Measurements from ENCODE around the gene SND1.

Gene SND1

GRCh38 chr7:127798769-127799372 is 146.9 kb downstream of the SND1 start:
- no peaks in the 10 kb centered on the region for H3K36me3 ChIP-seq (ENCODE audit: insufficient read depth, low read length)
- H2AFZ ChIP-seq (ENCODE audit: low read depth, low read length), result no peak overlapping the region
- no peaks in the 10 kb centered on the region for H3K4me1 ChIP-seq (ENCODE audit: insufficient read depth, low read length)
- no peaks in the 10 kb centered on the region for H3K27me3 ChIP-seq (ENCODE audit: insufficient read depth, low read length)
- H3K9me3 ChIP-seq (ENCODE audit: low read length), result no peaks in the 10 kb centered on the region
- no peak overlapping the region for H3K4me3 ChIP-seq (ENCODE audit: low read length)

GRCh38 chr7:127799535-127800305 is 147.7 kb downstream of the SND1 start:
- Histone ChIP-seq H3K4me3 (ENCODE audit: low read length) (no peak overlapping the region), H3K36me3 (ENCODE audit: insufficient read depth, low read length) (no peaks in the 10 kb centered on the region), H3K4me1 (ENCODE audit: insufficient read depth, low read length) (no peaks in the 10 kb centered on the region)

GRCh38 chr7:127802845-127803244 is 150.9 kb downstream of the SND1 start:
- no peaks in the 10 kb centered on the region for H3K27me3 ChIP-seq (ENCODE audit: insufficient read depth, low read length)
- no peak overlapping the region for H3K4me3 ChIP-seq (ENCODE audit: low read length)
- no peak overlapping the region for H2AFZ ChIP-seq (ENCODE audit: low read depth, low read length)
- no peaks in the 10 kb centered on the region for H3K36me3 ChIP-seq (ENCODE audit: insufficient read depth, low read length)
- no peaks in the 10 kb centered on the region for H3K9me3 ChIP-seq (ENCODE audit: low read length)
- H3K4me1 ChIP-seq (ENCODE audit: insufficient read depth, low read length), result no peaks in the 10 kb centered on the region

More at GRCh38 chr7:127799535-127800305, 147.7 kb downstream of the SND1 start:
- Histone ChIP-seq H2AFZ (ENCODE audit: low read depth, low read length) (no peak overlapping the region), H3K27me3 (ENCODE audit: insufficient read depth, low read length) (no peaks in the 10 kb centered on the region), H3K9me3 (ENCODE audit: low read length) (no peaks in the 10 kb centered on the region)

- no peaks in the 10 kb centered on the region for H3K9me3 ChIP-seq (ENCODE audit: low read length)
- H2AFZ ChIP-seq (ENCODE audit: low read depth, low read length), result no peak overlapping the region
- no peaks in the 10 kb centered on the region for H3K27me3 ChIP-seq (ENCODE audit: insufficient read depth, low read length)
- peaks cover under 1% of the 10 kb centered on the region for H3K4me1 ChIP-seq (ENCODE audit: insufficient read depth, low read length)
- peaks cover 1% of the 10 kb centered on the region for H3K36me3 ChIP-seq (ENCODE audit: insufficient read depth, low read length)
- H3K4me3 ChIP-seq (ENCODE audit: low read length), result no peak overlapping the region
These were observed 151.6 kb downstream of the SND1 start for GRCh38 chr7:127803626-127804025.

- Histone ChIP-seq H3K9me3 (ENCODE audit: low read length) (no peaks in the 10 kb centered on the region), H2AFZ (ENCODE audit: low read depth, low read length) (no peak overlapping the region), H3K36me3 (ENCODE audit: insufficient read depth, low read length) (peaks cover 4% of the 10 kb centered on the region), H3K4me3 (ENCODE audit: low read length) (no peak overlapping the region), H3K27me3 (ENCODE audit: insufficient read depth, low read length) (no peaks in the 10 kb centered on the region), H3K4me1 (ENCODE audit: insufficient read depth, low read length) (peaks cover 8% of the 10 kb centered on the region)
These were observed 155.3 kb downstream of the SND1 start for GRCh38 chr7:127807340-127807739.

GRCh38 chr7:127807829-127808228 is 155.8 kb downstream of the SND1 start:
- H3K9me3 ChIP-seq (ENCODE audit: low read length), result no peaks in the 10 kb centered on the region
- H3K27me3 ChIP-seq (ENCODE audit: insufficient read depth, low read length), result no peaks in the 10 kb centered on the region
- H3K4me3 ChIP-seq (ENCODE audit: low read length), result no peak overlapping the region
- no peak overlapping the region for H2AFZ ChIP-seq (ENCODE audit: low read depth, low read length)
- peaks cover 4% of the 10 kb centered on the region for H3K36me3 ChIP-seq (ENCODE audit: insufficient read depth, low read length)
- H3K4me1 ChIP-seq (ENCODE audit: insufficient read depth, low read length), result peaks cover 8% of the 10 kb centered on the region

- Histone ChIP-seq H3K36me3 (ENCODE audit: insufficient read depth, low read length) (peaks cover 4% of the 10 kb centered on the region), H2AFZ (ENCODE audit: low read depth, low read length) (no peak overlapping the region), H3K4me3 (ENCODE audit: low read length) (no peak overlapping the region)
These were observed 157.3 kb downstream of the SND1 start for GRCh38 chr7:127809261-127809702.

GRCh38 chr7:127810113-127810512 is 158.1 kb downstream of the SND1 start:
- no peaks in the 10 kb centered on the region for H3K27me3 ChIP-seq (ENCODE audit: insufficient read depth, low read length)
- H2AFZ ChIP-seq (ENCODE audit: low read depth, low read length), result no peak overlapping the region
- no peaks in the 10 kb centered on the region for H3K9me3 ChIP-seq (ENCODE audit: low read length)
- H3K4me1 ChIP-seq (ENCODE audit: insufficient read depth, low read length), result peaks cover 8% of the 10 kb centered on the region
- peaks cover 4% of the 10 kb centered on the region for H3K36me3 ChIP-seq (ENCODE audit: insufficient read depth, low read length)
- H3K4me3 ChIP-seq (ENCODE audit: low read length), result no peak overlapping the region

More at GRCh38 chr7:127809261-127809702, 157.3 kb downstream of the SND1 start:
- Histone ChIP-seq H3K9me3 (ENCODE audit: low read length) (no peaks in the 10 kb centered on the region), H3K27me3 (ENCODE audit: insufficient read depth, low read length) (no peaks in the 10 kb centered on the region), H3K4me1 (ENCODE audit: insufficient read depth, low read length) (peaks cover 8% of the 10 kb centered on the region)

GRCh38 chr7:127810696-127811660 is 159.0 kb downstream of the SND1 start:
- peaks cover 8% of the 10 kb centered on the region for H3K4me1 ChIP-seq (ENCODE audit: insufficient read depth, low read length)
- no peak overlapping the region for H2AFZ ChIP-seq (ENCODE audit: low read depth, low read length)
- no peaks in the 10 kb centered on the region for H3K9me3 ChIP-seq (ENCODE audit: low read length)
- H3K27me3 ChIP-seq (ENCODE audit: insufficient read depth, low read length), result no peaks in the 10 kb centered on the region
- H3K36me3 ChIP-seq (ENCODE audit: insufficient read depth, low read length), result peaks cover 4% of the 10 kb centered on the region
- no peak overlapping the region for H3K4me3 ChIP-seq (ENCODE audit: low read length)

GRCh38 chr7:127812540-127812939 is 160.5 kb downstream of the SND1 start:
- no peak overlapping the region for H3K4me3 ChIP-seq (ENCODE audit: low read length)
- H3K9me3 ChIP-seq (ENCODE audit: low read length), result no peaks in the 10 kb centered on the region
- H3K36me3 ChIP-seq (ENCODE audit: insufficient read depth, low read length), result peaks cover 4% of the 10 kb centered on the region
- no peaks in the 10 kb centered on the region for H3K27me3 ChIP-seq (ENCODE audit: insufficient read depth, low read length)
- no peak overlapping the region for H2AFZ ChIP-seq (ENCODE audit: low read depth, low read length)
- peaks cover 8% of the 10 kb centered on the region for H3K4me1 ChIP-seq (ENCODE audit: insufficient read depth, low read length)

GRCh38 chr7:127813991-127814541 is 162.1 kb downstream of the SND1 start:
- H3K4me3 ChIP-seq (ENCODE audit: low read length), result no peak overlapping the region

GRCh38 chr7:127815631-127816145 is 163.7 kb downstream of the SND1 start:
- Histone ChIP-seq H3K27me3 (ENCODE audit: insufficient read depth, low read length) (no peaks in the 10 kb centered on the region), H3K4me1 (ENCODE audit: insufficient read depth, low read length) (peaks cover 8% of the 10 kb centered on the region), H2AFZ (ENCODE audit: low read depth, low read length) (no peak overlapping the region), H3K9me3 (ENCODE audit: low read length) (no peaks in the 10 kb centered on the region), H3K36me3 (ENCODE audit: insufficient read depth, low read length) (no peaks in the 10 kb centered on the region), H3K4me3 (ENCODE audit: low read length) (no peak overlapping the region)

More at GRCh38 chr7:127813991-127814541, 162.1 kb downstream of the SND1 start:
- no peak overlapping the region for H2AFZ ChIP-seq (ENCODE audit: low read depth, low read length)
- no peaks in the 10 kb centered on the region for H3K27me3 ChIP-seq (ENCODE audit: insufficient read depth, low read length)
- H3K9me3 ChIP-seq (ENCODE audit: low read length), result no peaks in the 10 kb centered on the region
- no peaks in the 10 kb centered on the region for H3K36me3 ChIP-seq (ENCODE audit: insufficient read depth, low read length)
- H3K4me1 ChIP-seq (ENCODE audit: insufficient read depth, low read length), result peaks cover 3% of the 10 kb centered on the region

All from neuron (in vitro differentiated cells).